ENCODE results near the gene CCDC91. TPM values are rescaled to one million over a fixed set of nuclear protein-coding genes. Genes with fewer than 3 reads are reported as not detected.

Gene CCDC91
- polyA plus RNA-seq, 2 of the 4 experiments (the other 2 are of a cell fraction), result 26.0 to 48.1 TPM

DNA sequence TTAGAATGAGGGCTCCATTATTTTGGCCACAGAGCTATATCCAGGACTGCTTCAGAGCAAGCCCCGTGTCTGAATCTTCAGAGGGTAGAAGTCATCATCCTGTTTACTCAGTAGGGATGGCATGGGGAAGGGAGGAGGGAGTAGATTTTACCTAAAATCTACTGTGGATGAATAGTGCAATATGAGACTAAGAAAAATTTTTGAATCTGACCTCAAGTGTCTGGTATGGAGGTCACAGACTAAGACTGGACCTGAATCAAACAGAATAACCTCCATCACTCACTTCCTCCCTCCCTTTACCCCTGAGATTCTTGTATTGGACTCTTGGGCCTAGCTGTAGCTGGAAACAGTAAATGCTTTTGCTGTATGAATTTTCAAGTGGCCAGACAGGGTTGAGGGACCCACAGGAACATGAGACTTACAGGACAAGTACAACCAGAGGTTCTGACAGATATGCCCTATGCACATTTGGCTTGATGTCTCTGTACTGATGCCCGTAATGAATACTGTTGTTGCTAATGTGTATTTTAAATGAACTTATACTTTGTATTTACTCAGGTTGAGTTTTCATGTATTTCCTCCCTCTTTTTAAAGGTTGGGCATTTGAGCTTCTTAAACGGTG is 78.5 kb downstream of the CCDC91 start (continued):
- TF ChIP-seq RNF2 (IDR thresholded peaks at IDR 0.05; ENCODE audit: borderline replicate concordance, low read depth), result no peak
- no peak for TF ChIP-seq PHF8 (IDR thresholded peaks at IDR 0.05; ENCODE audit: borderline replicate concordance, low read depth)
- TF ChIP-seq HOXB5 (CRISPR knock-in tag; IDR thresholded peaks at IDR 0.05), result no peak
- TF ChIP-seq, protein P1, sequence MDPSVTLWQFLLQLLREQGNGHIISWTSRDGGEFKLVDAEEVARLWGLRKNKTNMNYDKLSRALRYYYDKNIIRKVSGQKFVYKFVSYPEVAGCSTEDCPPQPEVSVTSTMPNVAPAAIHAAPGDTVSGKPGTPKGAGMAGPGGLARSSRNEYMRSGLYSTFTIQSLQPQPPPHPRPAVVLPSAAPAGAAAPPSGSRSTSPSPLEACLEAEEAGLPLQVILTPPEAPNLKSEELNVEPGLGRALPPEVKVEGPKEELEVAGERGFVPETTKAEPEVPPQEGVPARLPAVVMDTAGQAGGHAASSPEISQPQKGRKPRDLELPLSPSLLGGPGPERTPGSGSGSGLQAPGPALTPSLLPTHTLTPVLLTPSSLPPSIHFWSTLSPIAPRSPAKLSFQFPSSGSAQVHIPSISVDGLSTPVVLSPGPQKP (IDR thresholded peaks at IDR 0.05; ENCODE audit: low read depth, low read length), result no peak
- no peak for TF ChIP-seq GATA3 (IDR thresholded peaks at IDR 0.05; ENCODE audit: borderline replicate concordance)

GRCh38 chr12:28269851-28270250 is 79.6 kb downstream of the CCDC91 start:
- Histone ChIP-seq H3K9me3 (peaks cover 18% of the 10 kb centered on the region), H3K4me1 (no peaks in the 10 kb centered on the region), H3K4me2 (no peak overlapping the region), H3K4me3 (no peak overlapping the region), H3K27ac (no peak overlapping the region)
- no peak for TF ChIP-seq KDM5A (IDR thresholded peaks at IDR 0.05)
- TF ChIP-seq, protein P2, sequence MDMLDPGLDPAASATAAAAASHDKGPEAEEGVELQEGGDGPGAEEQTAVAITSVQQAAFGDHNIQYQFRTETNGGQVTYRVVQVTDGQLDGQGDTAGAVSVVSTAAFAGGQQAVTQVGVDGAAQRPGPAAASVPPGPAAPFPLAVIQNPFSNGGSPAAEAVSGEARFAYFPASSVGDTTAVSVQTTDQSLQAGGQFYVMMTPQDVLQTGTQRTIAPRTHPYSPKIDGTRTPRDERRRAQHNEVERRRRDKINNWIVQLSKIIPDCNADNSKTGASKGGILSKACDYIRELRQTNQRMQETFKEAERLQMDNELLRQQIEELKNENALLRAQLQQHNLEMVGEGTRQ (IDR thresholded peaks at IDR 0.05), result no peak
- TF ChIP-seq HES2 (IDR thresholded peaks at IDR 0.05), result no peak
- no peak for TF ChIP-seq BHLHE40 (IDR thresholded peaks at IDR 0.05; ENCODE audit: low read depth, low read length)
- no peak for TF ChIP-seq FOSB (CRISPR knock-in tag; IDR thresholded peaks at IDR 0.05)
- TF ChIP-seq, protein P3, sequence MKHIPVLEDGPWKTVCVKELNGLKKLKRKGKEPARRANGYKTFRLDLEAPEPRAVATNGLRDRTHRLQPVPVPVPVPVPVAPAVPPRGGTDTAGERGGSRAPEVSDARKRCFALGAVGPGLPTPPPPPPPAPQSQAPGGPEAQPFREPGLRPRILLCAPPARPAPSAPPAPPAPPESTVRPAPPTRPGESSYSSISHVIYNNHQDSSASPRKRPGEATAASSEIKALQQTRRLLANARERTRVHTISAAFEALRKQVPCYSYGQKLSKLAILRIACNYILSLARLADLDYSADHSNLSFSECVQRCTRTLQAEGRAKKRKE (CRISPR knock-in tag; IDR thresholded peaks at IDR 0.05; ENCODE audit: low read depth), result no peak
- no peak for TF ChIP-seq RFX5 (IDR thresholded peaks at IDR 0.05)
- ChIA-PET POLR2A (no interaction called here), CTCF (no interaction called here)
- FAIRE-seq (no peak), DNase-seq (ENCODE audit: low read depth in 1 of 2, low spot score in 1 of 2) (no peak), ATAC-seq (no peak)
- WGBS (ENCODE audit: missing lambda C conversion rate), result 86% methylated on average over 1 of the region's 1 CpG

DNA sequence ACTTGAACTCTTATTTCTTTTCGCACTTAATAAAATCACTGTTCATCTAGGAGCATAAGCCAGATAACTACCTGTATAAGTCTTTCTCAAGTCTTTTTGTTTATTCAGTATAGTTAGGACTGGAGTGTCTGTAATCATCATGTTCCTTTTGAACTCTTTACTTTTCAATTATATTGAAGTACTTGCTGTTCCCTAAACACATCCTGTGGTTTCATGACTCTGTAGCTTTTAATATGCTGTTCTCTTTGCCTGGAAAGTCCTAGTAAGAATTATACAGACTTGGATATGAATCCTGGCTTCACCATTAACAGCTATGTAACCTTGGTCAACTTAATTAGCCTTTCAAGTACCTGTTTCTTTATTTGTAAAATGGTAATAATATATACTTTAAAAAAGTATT is 88.2 kb downstream of the CCDC91 start:
- no peak for TF ChIP-seq HOXB5 (CRISPR knock-in tag; IDR thresholded peaks at IDR 0.05)
- TF ChIP-seq EHF (CRISPR knock-in tag; IDR thresholded peaks at IDR 0.05), result no peak
- no peak for TF ChIP-seq HOXB13 (CRISPR knock-in tag; IDR thresholded peaks at IDR 0.05; ENCODE audit: low read depth)
- TF ChIP-seq, protein P2 (IDR thresholded peaks at IDR 0.05), result no peak
- TF ChIP-seq RARB (CRISPR knock-in tag; IDR thresholded peaks at IDR 0.05), result no peak
- TF ChIP-seq ZFP36 (IDR thresholded peaks at IDR 0.05; ENCODE audit: borderline replicate concordance, partially characterized antibody), result no peak
- TF ChIP-seq FOXS1 (CRISPR knock-in tag; IDR thresholded peaks at IDR 0.05), result no peak
- no peak for TF ChIP-seq KDM5A (IDR thresholded peaks at IDR 0.05)
- no peak for TF ChIP-seq NFE2L2 (conservative IDR thresholded peaks at IDR 0.05; ENCODE audit: low read length)
- no peak for TF ChIP-seq SREBF2 (IDR thresholded peaks at IDR 0.05)
- no peak for TF ChIP-seq TP53 (CRISPR knock-in tag; IDR thresholded peaks at IDR 0.05)
- no peak for TF ChIP-seq RNF2 (IDR thresholded peaks at IDR 0.05; ENCODE audit: borderline replicate concordance, low read depth)
- TF ChIP-seq HEYL (CRISPR knock-in tag; IDR thresholded peaks at IDR 0.05), result no peak
- no peak for TF ChIP-seq CEBPB (IDR thresholded peaks at IDR 0.05)
- no peak for TF ChIP-seq POLR2AphosphoS2 (conservative IDR thresholded peaks at IDR 0.05; ENCODE audit: low read length)
- no peak for TF ChIP-seq NR3C1 (IDR thresholded peaks at IDR 0.05)
- TF ChIP-seq, protein P4, sequence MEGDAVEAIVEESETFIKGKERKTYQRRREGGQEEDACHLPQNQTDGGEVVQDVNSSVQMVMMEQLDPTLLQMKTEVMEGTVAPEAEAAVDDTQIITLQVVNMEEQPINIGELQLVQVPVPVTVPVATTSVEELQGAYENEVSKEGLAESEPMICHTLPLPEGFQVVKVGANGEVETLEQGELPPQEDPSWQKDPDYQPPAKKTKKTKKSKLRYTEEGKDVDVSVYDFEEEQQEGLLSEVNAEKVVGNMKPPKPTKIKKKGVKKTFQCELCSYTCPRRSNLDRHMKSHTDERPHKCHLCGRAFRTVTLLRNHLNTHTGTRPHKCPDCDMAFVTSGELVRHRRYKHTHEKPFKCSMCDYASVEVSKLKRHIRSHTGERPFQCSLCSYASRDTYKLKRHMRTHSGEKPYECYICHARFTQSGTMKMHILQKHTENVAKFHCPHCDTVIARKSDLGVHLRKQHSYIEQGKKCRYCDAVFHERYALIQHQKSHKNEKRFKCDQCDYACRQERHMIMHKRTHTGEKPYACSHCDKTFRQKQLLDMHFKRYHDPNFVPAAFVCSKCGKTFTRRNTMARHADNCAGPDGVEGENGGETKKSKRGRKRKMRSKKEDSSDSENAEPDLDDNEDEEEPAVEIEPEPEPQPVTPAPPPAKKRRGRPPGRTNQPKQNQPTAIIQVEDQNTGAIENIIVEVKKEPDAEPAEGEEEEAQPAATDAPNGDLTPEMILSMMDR (IDR thresholded peaks at IDR 0.05), result no peak
- TF ChIP-seq BHLHE40 (IDR thresholded peaks at IDR 0.05; ENCODE audit: low read depth, low read length), result no peak
- TF ChIP-seq ZC3H11A (IDR thresholded peaks at IDR 0.05), result no peak
- no peak for TF ChIP-seq NPAS2 (CRISPR knock-in tag; IDR thresholded peaks at IDR 0.05; ENCODE audit: borderline replicate concordance)
- CTCF ChIA-PET, result interaction anchor here (0.6 kb wide), 1 partner anchor 1098 kb away, joined by 3 read pairs; no protein-coding TSS in a partner anchor

More for the DNA sequence above, 88.2 kb downstream of the CCDC91 start:
- H3K4me2 ChIP-seq, result no peak overlapping the region
- no peak overlapping the region for H3K4me3 ChIP-seq
- DNase-seq (ENCODE audit: low read depth in 1 of 2, low spot score in 1 of 2), result no peak
- no peaks in the 10 kb centered on the region for H3K9me3 ChIP-seq
- POLR2A ChIA-PET, result no interaction called here
- peaks cover 6% of the 10 kb centered on the region; the same call in 2 of the 3 replicates for H3K4me1 ChIP-seq
- FAIRE-seq, result no peak
- ATAC-seq, result no peak
- 100% methylated on average over 1 of the region's 1 CpG for WGBS (ENCODE audit: missing lambda C conversion rate)
- H3K27ac ChIP-seq, result no peak overlapping the region

All from A549 (cell line).